Stimulated activated CD4-positive, alpha-beta T cell treated with anti-CD3 and anti-CD28 coated beads, Interleukin-12 subunit alpha, Interleukin-12 subunit beta, amount 100 ng/mL, for 48 hours (primary cell): ENCODE results near the gene APOC1.
A peak's percentile ranks its signal among the peaks of the same experiment; 100 is the strongest.
"Not testable (repeated sequence)": the region's sequence is repeated elsewhere in the genome, so short reads cannot be mapped to it uniquely, and the experiment has no call there.

Experiments
- DNase-seq, 3 donors: peaks; one replicate each; pipeline ENCODE4 v3.0.0-alpha.2; 2020; ENCODE audit warnings: low read depth in 2 of 3, low spot score in 1 of 3

The APOC1 gene

GRCh38 chr19:44912854-44913253 lies 1.6 kb upstream of the APOC1 start:
- no peak for DNase-seq

DNA sequence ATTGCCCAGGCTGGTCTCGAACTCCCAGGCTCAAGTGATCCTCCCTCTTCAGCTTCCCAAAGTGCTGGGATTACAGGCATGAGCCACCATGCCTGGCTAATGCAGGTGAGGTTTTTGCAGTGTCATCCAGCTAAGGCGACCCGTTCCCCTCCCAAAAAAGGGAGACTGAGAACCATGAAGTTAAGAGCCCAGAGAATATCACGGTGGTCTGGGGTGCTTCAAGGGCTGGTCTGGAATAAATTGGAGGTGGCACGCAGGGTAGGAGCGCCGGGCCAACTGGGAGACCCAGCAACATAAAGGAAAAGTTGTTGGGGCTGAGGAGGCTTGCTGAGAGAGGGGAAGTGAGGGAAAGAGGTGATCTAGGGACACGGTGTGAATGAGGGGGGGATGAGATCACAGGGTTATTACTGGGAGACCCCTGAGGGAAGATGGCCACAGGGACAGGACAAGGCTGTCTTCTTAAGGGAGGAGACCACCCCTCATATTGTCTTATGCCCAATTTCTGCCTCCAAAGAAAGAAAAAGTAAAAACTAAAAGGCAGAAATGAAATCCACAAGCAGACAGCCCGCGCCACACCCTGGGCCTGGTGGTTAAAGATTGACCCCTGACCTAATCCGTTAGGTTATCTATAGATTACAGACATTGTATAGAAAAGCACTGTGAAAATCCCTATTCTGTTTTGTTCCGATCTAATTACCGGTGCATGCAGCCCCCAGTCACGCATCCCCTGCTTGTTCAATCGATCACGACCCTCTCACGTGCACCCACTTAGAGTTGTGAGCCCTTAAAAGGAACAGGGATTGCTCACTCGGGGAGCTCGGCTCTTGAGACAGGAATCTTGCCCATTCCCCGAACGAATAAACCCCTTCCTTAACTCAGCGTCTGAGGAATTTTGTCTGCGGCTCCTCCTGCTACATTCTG lies 636 bp upstream of the APOC1 start:
- DNase-seq, result not testable (repeated sequence)

- DNase-seq, result no peak
Observed at GRCh38 chr19:44924243-44924725, 9.9 kb downstream of the APOC1 start.

GRCh38 chr19:44925114-44925891 lies 10.9 kb downstream of the APOC1 start:
- DNase-seq, result no peak

DNA sequence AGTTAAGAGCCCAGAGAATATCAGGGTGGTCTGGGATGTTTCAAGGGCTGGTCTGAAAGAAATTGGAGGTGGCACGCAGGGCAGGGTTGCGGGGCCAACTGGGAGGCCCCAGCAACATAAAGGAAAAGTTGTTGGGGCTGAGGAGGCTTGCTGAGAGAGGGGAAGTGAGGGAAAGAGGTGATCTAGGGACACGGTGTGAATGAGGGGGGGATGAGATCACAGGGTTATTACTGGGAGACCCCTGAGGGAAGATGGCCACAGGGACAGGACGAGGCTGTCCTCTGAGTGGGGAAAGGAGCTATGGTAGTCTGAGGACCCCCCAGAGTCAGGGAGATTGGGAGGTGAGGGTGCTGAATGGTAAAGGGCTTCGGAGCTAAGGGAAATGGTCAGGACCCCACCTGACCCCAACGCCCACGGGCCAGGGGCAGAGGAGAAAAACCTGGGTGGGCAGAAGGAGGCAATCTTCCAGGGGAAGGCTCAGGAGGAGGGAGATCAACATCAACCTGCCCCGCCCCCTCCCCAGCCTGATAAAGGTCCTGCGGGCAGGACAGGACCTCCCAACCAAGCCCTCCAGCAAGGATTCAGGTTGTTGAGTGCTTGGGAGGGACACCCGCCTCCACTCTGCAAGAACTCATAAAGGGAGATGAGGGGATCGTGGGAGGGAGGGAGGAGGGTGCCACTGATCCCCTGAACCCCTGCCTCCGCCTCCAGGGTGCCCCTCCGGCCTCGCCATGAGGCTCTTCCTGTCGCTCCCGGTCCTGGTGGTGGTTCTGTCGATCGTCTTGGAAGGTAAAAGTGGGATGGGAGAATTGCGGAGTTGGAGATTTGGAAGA lies 12.1 kb downstream of the APOC1 start:
- DNase-seq, result not testable (repeated sequence)

- no peak for DNase-seq
Observed at GRCh38 chr19:44927746-44928145, 13.3 kb downstream of the APOC1 start.

DNA sequence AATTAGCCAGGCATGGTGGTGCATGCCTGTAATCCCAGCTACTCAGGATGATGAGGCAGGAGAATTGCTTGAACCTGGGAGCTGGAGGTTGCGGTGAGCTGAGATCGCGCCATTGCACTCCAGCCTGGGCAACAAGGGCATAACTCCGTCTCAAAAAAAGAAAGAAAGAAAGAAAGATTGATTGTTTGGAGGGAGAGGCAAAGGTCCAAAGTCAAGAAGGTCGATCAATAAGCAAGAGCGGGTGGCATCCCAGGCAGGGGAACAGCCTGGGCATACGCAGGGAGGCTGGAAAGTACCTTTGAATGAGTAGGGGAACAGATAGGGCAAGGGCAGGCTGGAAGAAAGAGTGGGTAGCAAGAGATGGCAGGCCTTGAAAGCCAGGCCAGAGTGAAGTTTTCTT lies 15.7 kb downstream of the APOC1 start:
- DNase-seq, result no peak

GRCh38 chr19:44931541-44931940 lies 17.1 kb downstream of the APOC1 start:
- DNase-seq, result no peak

DNA sequence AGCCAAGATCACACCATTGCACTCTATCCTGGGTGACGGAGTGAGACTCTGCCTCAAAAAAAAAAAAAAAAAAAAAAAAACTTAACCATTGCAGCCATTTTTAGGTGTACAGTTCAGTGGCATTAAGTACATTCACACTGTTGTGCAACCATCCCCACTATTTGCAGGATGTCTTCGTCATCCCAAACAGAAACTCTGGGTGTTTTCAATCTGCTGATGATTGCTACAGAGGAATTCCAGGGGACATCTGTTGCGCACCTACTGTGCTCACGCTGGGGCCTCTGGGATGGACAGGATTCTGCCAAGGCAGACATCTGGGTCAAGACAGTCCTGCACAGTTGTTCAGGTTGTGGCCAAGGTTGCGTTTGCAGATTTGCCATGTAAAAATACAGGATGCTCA lies 25.3 kb downstream of the APOC1 start:
- no peak for DNase-seq

GRCh38 chr19:44942067-44942571 lies 27.7 kb downstream of the APOC1 start, which contains the start of gene APOC4:
Gene APOC4 (plus strand): TSS chr19:44942237. CDS start chr19:44942278, 41 bp downstream.
- no peak for DNase-seq

- no peak for DNase-seq
Observed at GRCh38 chr19:44943801-44944249, 29.4 kb downstream of the APOC1 start.

DNA sequence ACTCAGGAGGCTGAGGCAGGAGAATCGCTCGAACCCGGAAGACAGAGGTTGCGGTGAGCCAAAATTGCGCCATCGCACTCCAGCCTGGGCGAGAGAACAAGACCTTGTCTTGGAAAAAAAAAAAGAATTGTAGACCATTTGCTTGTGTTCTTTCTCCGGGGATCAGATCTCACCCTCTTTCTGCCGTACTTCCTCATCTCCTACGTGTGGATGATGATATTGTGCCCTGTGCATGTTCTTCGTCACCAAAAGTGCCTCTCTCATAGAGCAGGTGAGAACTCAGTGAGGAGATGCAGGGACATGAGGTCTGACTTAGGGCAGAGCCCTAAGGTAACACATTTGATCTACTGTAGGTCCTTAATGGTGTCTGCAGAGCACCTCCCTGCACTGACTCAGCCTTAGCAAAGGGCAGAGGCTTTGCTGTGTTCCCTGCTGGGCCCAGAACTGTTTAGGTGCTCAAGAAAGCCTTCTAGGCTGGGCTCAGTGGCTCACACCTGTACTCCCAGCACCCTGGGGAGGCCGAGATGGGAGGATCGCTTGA lies 32.7 kb downstream of the APOC1 start:
- no peak for DNase-seq

- DNase-seq, result no peak
Observed at GRCh38 chr19:44948237-44948636, 33.8 kb downstream of the APOC1 start.

GRCh38 chr19:44948763-44949374 lies 34.5 kb downstream of the APOC1 start:
- no peak for DNase-seq

DNA sequence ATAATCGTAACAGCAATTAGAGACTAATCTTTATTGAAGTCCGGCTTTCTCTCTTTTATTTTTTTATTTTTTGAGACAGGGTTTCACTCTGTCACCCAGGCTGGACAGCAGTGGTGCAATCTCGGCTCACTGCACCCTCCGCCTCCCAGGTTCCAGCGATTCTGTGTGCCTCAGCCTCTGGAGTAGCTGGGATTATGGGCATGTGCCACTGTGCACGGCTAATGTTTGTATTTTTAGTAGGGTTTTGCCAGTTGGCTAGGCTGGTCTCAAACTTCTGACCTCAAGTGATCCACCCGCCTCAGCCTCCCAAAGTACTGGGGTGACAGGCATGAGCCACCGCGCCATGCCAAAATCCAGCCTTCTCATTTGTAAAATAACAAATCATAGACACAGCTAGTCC lies 35.1 kb downstream of the APOC1 start:
- no peak for DNase-seq

GRCh38 chr19:44951179-44952159 lies 37.1 kb downstream of the APOC1 start:
- peak; percentile 31 to 74 (median 32) for DNase-seq

GRCh38 chr19:44954278-44954648 lies 39.9 kb downstream of the APOC1 start:
- no peak for DNase-seq

GRCh38 chr19:44954649-44955504 lies 40.5 kb downstream of the APOC1 start, which contains the start of gene CLPTM1:
Gene CLPTM1 (plus strand): TSS chr19:44955380. CDS start chr19:44955396, 16 bp downstream.
- peak; percentile 94 to 96 (median 96) for DNase-seq
